Erythroblast (primary cell): Measurements from ENCODE around the gene MZT2B.
"Not testable (repeated sequence)": the region's sequence is repeated elsewhere in the genome, so short reads cannot be mapped to it uniquely, and the experiment has no call there.

Experiments used
- DNase-seq, 2 experiments: peaks; one replicate each; lab custom pipeline; 2025; lab: John Stamatoyannopoulos, UW
- GATA1 ChIP-seq: IDR thresholded peaks from 2 replicates; pipeline ENCODE4 v1.6.1; 2011; ENCODE audit warnings: low read depth, mild to moderate bottlenecking, control low read depth, low read length, moderate library complexity
- POLR2A ChIP-seq: IDR thresholded peaks from 2 replicates; pipeline ENCODE4 v1.6.1; 2011; ENCODE audit warnings: mild to moderate bottlenecking, low read length

MZT2B gene

DNA sequence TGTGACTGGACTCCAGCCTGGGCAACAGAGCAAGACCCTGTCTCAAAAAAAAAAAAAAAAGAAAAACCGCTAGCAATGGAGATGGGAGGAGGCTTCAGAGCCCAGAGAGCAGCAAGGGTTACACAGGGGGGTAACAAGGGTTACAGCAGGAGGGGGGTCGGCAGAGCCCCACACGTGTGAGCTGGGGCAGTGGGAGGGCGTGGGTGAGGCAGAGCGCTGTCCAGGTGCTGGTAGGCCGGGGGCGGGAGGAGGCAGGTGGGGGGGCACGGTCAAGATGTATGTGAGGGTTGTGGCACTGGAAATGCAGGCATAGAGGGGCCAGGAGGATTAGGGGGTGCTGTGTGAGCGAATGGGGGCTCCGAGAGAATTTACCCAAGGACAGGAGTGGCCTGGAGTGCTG lies 3.4 kb downstream of the MZT2B start:
- no peak for TF ChIP-seq POLR2A
- TF ChIP-seq GATA1 = no peak

DNA sequence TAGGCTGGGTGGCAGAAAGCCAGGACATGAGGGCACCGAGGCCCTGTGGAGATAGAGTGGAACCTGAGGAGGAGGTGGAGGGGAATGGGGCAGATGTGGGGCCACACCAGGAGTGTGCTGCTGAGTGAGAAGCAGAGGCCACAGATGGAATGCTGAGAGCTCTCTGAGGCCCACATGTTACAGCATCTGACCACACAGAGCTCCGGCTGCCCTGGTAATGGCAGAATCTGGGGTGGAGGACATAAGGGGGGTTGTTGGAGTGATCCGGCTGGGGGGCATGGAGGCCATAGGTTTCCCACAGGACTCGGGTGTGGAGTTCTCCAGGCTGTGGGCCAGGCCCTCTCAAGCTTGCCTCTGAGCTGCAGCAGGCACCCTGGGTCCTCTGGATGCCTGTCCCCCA lies 3.8 kb downstream of the MZT2B start:
- DNase-seq = no peak
- no peak for TF ChIP-seq POLR2A
- no peak for TF ChIP-seq GATA1

More for the DNA sequence above, 3.4 kb downstream of the MZT2B start:
- DNase-seq = no peak

- TF ChIP-seq GATA1 = no peak
- TF ChIP-seq POLR2A = no peak
Measured at GRCh38 chr2:130186391-130186790, 4.3 kb downstream of the MZT2B start.

DNA sequence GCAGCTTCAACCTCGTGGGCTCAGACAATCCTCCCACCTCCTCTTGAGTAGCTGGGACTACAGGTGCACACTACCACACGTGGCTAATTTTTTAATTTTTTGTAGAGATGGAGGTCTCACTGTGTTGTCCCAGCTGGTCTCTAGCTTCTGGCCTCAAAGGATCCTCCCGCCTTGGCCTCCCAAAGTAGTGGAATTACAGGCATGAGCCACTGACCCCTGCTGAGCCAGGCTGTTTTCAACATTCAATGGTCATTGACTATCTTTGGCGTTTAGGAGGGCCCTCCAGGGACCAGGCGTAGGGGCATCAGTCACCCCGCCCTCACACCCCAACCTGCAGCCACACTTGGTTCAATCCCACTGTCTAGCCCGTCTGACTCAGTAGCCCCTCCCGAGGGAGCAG lies 5.2 kb downstream of the MZT2B start:
- TF ChIP-seq GATA1 = no peak
- no peak for DNase-seq

More at GRCh38 chr2:130186391-130186790, 4.3 kb downstream of the MZT2B start:
- no peak for DNase-seq

DNA sequence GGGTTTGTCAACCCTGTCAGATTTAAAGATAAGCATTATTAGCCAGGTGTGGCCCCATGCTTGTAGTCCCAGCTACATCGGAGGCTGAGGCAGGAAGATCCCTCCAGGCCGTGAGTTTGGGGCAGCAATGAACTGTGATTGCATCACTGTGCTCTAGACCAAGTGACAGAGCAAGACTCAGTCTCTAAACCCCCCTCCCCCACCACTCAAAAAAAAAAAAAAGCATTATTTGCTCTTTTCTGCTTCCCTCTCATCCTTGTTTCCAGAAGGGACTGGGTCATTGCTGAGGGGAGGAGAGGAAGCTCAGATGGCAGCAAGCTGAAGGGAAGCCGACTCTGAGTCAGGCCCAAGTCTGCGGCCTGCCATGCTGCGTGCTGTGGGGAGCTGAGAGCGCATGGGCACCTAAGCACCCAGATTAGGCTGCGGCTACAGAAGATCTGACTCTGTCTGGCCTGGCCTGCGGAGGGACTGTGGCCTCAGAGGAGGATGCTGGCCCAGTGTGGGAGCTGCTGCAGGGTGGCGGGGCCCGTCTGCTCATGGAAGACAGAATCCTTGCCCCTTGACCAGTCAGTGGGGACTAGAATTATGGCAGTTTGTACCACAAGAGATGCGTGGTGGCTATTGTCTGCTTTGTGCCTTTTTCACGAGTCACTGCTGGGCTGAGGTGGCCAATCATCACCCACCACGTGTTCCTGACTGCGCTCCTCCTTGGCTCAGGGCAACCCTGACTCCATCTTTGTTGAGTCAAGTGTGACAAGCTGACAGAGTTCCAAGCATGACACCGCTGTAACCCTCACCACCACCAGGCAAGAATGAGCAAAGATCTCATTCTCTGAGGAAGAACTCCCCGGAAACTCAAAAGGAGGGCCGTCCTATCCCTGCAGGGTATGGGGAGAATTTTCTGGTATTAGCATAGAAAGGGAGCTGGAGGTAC lies 6.1 kb downstream of the MZT2B start:
- DNase-seq = not testable (repeated sequence)

- not testable (repeated sequence) for DNase-seq
Measured at GRCh38 chr2:130188958-130189357, 6.9 kb downstream of the MZT2B start.

- TF ChIP-seq POLR2A = no peak
- TF ChIP-seq GATA1 = no peak
- DNase-seq = no peak
Measured at GRCh38 chr2:130190237-130190636, 8.2 kb downstream of the MZT2B start.

DNA sequence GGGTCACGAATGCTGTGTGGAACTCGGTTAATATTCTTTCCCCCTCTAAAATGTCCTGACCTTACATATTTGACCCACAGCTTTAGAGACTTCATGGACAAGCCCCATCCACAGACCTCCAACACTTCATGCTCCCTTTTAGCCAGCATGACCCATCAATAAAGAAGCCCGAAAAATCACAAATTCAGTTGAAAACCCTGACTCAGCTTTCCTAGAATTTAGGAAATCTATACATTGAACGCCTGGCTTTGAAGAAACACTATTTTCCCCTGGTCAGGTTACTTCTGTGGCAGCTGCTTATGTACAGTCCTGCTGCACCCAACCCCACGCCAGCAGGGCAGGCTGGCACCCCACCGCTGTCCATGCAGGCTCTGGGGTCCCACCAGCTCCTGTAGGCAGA lies 9.3 kb downstream of the MZT2B start:
- not testable (repeated sequence) for DNase-seq

DNA sequence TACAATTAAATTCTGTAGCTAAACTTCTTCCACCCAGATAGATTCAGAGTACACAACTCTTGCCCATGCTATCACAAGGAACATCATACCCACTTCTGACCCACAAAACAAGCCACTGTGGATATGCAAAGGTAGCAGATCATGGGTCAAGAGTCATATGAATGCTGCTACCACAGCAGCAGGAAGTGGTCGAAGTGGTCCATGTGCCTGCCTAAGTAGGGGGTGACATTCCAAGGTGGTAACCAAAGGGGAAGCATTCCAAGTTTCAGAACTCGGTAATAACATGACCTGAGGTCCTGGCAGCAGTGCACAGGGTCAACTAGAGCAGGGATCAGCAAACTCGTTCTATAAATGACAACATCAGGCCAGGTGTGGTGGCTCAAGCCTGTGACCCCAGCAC lies 10.4 kb downstream of the MZT2B start:
- not testable (repeated sequence) for DNase-seq

GRCh38 chr2:130193824-130194223 lies 11.8 kb downstream of the MZT2B start:
- not testable (repeated sequence) for DNase-seq

GRCh38 chr2:130195089-130195635 lies 13.1 kb downstream of the MZT2B start:
- not testable (repeated sequence) for DNase-seq

GRCh38 chr2:130196052-130196451 lies 14.0 kb downstream of the MZT2B start:
- DNase-seq = not testable (repeated sequence)

DNA sequence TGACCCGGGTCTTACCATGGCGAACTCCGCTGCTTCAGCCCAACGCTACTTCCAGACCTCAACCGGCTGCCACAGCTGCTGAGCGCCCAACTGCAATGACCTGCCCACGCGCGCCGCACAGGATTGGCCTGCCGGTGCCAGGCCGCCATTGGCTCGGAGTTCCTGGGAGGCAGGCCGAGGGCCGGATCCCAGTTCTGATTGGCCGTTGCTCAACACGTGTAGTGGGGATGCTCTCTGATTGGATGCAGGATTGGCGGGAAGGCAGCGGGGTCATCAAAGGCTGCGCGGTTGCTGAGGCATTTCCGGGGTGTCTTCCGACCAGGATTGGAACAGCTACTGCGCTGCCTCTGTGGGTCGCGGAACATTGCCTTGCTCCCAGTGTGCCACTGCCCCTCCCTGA lies 16.3 kb downstream of the MZT2B start, which contains the start of gene TUBA3E:
TSS of gene TUBA3E (minus strand) at position 97 of the 400 bp plus-strand sequence. CDS start at position 18, 79 bp downstream.
- TF ChIP-seq GATA1 (no peak), POLR2A (no peak)
- no peak for DNase-seq

GRCh38 chr2:130202518-130202917 lies 20.5 kb downstream of the MZT2B start:
- peak; percentile 83 to 84 for DNase-seq

DNA sequence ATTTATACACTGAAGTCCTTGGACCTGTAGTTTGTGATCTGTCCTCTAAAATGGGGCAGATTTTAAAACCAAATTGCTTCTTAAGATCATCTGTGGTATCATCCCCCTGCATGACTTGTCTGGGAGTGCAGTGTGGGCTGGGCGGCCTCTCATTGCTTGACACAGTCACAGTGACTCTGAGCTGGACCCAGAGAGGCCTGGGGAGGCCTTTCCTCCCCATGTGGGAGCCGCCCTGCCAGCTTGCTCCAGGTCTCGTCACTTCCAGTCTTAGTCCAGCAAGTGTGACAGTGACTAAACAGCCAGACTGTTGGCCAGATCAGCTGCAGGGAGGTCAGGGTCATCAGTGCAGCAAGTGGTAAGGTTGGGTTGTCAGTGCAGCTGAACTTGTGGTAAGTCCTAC lies 21.1 kb downstream of the MZT2B start:
- DNase-seq = peak; percentile 24 to 37

- not testable (repeated sequence) for DNase-seq
Measured at GRCh38 chr2:130207051-130207450, 25.0 kb downstream of the MZT2B start.

DNA sequence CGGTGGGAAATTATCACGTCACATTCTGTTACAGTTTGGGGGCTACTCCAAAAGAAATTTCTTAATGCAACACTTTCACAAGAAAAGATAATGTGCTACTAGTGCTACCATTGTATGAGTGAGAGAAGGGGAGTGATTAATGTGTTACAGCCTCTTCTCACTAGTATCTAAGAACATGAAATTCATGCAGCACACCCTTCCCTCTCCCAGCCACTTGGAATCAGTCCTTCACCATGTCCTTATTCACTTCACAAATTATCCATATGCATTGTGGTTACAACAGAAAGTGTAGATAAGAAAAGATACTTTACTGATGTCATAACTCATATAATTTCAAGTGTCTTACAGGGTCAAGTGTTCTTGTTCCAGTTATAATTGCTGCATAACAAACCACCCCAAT lies 37.1 kb downstream of the MZT2B start:
- DNase-seq = not testable (repeated sequence)

DNA sequence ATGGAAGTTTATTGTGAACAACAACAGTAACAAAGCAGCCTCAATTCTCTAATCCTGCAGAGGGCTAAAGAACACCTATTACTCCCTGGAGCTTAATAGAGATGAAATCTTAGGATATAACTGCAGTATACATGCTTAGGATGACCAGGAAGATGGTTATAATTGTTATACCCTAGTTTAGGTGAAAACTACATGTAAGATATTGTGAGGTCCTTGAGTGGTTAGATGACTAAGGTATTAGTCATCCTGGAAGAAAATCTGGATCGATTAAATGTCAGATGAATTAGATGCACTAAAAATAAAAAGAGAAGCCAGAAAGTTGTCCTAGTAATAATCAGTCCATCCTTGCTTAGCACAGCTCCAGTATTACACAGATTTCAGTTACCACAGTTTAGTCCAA lies 38.4 kb downstream of the MZT2B start:
- DNase-seq = not testable (repeated sequence)

- not testable (repeated sequence) for DNase-seq
Measured at GRCh38 chr2:130222523-130222922, 40.5 kb downstream of the MZT2B start.

GRCh38 chr2:130228005-130228404 lies 45.9 kb downstream of the MZT2B start:
- not testable (repeated sequence) for DNase-seq

DNA sequence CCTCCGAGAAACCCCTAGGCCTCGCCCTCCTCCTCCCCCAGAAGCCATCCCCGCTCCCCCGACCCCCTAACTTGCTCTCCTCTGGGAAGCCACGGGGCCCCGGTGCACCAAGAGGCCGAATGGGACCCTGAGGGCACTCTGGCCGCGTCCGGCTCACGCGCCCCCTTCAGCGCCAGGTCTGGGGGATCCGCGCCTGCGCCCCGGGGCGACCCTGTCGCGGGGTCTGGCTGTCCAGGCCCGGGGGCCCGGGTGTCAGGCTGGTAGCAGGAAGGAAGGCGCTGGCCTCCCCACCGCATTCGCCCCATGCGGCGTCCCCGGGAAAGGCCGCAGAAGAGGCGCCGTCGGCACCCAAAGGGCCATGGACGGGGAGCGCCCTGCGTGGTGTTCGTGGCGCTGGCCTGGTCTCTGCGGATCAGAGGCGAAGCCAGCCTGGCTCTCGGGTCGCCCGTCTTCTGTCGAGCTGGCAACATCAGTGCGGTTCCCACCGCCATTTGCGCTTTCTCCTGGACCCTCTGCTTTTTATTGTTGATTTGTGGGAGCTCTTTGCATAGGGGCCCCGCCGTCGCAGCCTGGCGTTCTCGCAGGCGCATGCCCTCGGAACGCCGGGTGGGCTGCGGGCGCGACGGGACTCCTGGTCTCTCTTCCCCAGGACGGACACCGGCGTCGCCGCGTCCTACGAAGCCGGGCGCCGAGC lies 46.6 kb downstream of the MZT2B start:
- not testable (repeated sequence) for DNase-seq
